NCI-H1694 (cell line): ENCODE results near the gene VPS51.
"Not testable (repeated sequence)": the region's sequence is repeated elsewhere in the genome, so short reads cannot be mapped to it uniquely, and the experiment has no call there.

Experiments
- DNase-seq: peaks from one replicate; lab custom pipeline; 2025; lab: John Stamatoyannopoulos, UW

The VPS51 gene

GRCh38 chr11:65107751-65108468, 11.9 kb downstream of the VPS51 start:
- DNase-seq = no peak

- no peak for DNase-seq
Observed at GRCh38 chr11:65108469-65109123, 12.6 kb downstream of the VPS51 start.

GRCh38 chr11:65109231-65110198, 13.5 kb downstream of the VPS51 start:
- DNase-seq = no peak

- DNase-seq = peak; percentile 78
Observed at GRCh38 chr11:65110354-65110861, 14.4 kb downstream of the VPS51 start.

GRCh38 chr11:65111159-65111743, 15.2 kb downstream of the VPS51 start:
- no peak for DNase-seq

- peak; percentile 73 for DNase-seq
Observed at GRCh38 chr11:65111744-65112545, 15.9 kb downstream of the VPS51 start, which contains the start of gene TM7SF2. TSS of gene TM7SF2 (plus strand) at chr11:65111872. CDS start at chr11:65112016, 144 bp downstream.

GRCh38 chr11:65112546-65113360, 16.7 kb downstream of the VPS51 start:
- DNase-seq = peak; percentile 29

GRCh38 chr11:65113361-65113756, 17.3 kb downstream of the VPS51 start:
- no peak for DNase-seq

GRCh38 chr11:65113839-65114238, 17.8 kb downstream of the VPS51 start:
- DNase-seq = no peak

GRCh38 chr11:65114538-65115171, 18.6 kb downstream of the VPS51 start:
- no peak for DNase-seq

- DNase-seq = no peak
Observed at GRCh38 chr11:65115361-65116082, 19.5 kb downstream of the VPS51 start.

- no peak for DNase-seq
Observed at GRCh38 chr11:65116370-65117205, 20.6 kb downstream of the VPS51 start.

GRCh38 chr11:65117206-65118096, 21.4 kb downstream of the VPS51 start, which contains the start of gene ZNHIT2:
TSS of gene ZNHIT2 (minus strand) at chr11:65117701. CDS start at chr11:65117653, 48 bp downstream.
- peak; percentile 95 for DNase-seq

- no peak for DNase-seq
Observed at GRCh38 chr11:65118097-65118837, 22.3 kb downstream of the VPS51 start.

- DNase-seq = not testable (repeated sequence)
Observed at GRCh38 chr11:65118891-65119669, 23.1 kb downstream of the VPS51 start.
